ENCODE results near the gene KCNJ10. TPM values are rescaled to one million over a fixed set of nuclear protein-coding genes. Genes with fewer than 3 reads are reported as not detected.

Gene KCNJ10
- total RNA-seq, 1 experiment from 2014 or later = 0.08 TPM

GRCh38 chr1:160085686-160086455, 15.9 kb upstream of the KCNJ10 start:
- H3K9me3 ChIP-seq (ENCODE audit: control insufficient read depth, insufficient read depth, low read depth, low read length) = no peaks in the 10 kb centered on the region
- peaks cover 20% of the 10 kb centered on the region for H3K27me3 ChIP-seq (ENCODE audit: control insufficient read depth, insufficient read depth, low read length)
- ChIA-PET POLR2A (interaction anchor here (0.6 kb wide), 1 partner anchor 46 kb away, joined by 6 read pairs; no protein-coding TSS in a partner anchor), CTCF (interaction anchor here (0.6 to 1.9 kb wide), 4 partner anchors 28 to 206 kb away, joined by 3 to 13 read pairs (median 4); no protein-coding TSS in a partner anchor)
- peak; percentile 82 for ATAC-seq
- intact Hi-C loops (cut with micrococcal nuclease; ENCODE audit: unreplicated experiment) (loop anchor here (2.0 kb wide), 1 partner anchor 39 kb away; no protein-coding TSS in a partner anchor), in situ Hi-C loops (cut with HindIII; ENCODE audit: low pct_unique_long_range_greater_than_20kb, low sequenced_read_pairs) (no loop called here)
- no peak overlapping the region for H3K27ac ChIP-seq (ENCODE audit: low read length)
- no peaks in the 10 kb centered on the region for H3K4me1 ChIP-seq (ENCODE audit: control insufficient read depth, insufficient read depth, low read length)
- TF ChIP-seq POLR2AphosphoS5 (IDR thresholded peaks at IDR 0.05; ENCODE audit: low read depth, low read length) = no peak
- TF ChIP-seq, protein P1, sequence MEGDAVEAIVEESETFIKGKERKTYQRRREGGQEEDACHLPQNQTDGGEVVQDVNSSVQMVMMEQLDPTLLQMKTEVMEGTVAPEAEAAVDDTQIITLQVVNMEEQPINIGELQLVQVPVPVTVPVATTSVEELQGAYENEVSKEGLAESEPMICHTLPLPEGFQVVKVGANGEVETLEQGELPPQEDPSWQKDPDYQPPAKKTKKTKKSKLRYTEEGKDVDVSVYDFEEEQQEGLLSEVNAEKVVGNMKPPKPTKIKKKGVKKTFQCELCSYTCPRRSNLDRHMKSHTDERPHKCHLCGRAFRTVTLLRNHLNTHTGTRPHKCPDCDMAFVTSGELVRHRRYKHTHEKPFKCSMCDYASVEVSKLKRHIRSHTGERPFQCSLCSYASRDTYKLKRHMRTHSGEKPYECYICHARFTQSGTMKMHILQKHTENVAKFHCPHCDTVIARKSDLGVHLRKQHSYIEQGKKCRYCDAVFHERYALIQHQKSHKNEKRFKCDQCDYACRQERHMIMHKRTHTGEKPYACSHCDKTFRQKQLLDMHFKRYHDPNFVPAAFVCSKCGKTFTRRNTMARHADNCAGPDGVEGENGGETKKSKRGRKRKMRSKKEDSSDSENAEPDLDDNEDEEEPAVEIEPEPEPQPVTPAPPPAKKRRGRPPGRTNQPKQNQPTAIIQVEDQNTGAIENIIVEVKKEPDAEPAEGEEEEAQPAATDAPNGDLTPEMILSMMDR (IDR thresholded peaks at IDR 0.05) = peak; percentile 91
- no peak overlapping the region for H3K4me3 ChIP-seq (ENCODE audit: low read depth in 2 of 2, low read length in 2 of 2)
- no peaks in the 10 kb centered on the region for H3K36me3 ChIP-seq (ENCODE audit: control insufficient read depth, insufficient read depth, low read length)
- no peak for DNase-seq (ENCODE audit: low read depth, low spot score)
- no TSS peak for BruUV-seq (replicated peaks)

- Histone ChIP-seq H3K9me3 (ENCODE audit: control insufficient read depth, insufficient read depth, low read depth, low read length) (no peaks in the 10 kb centered on the region), H3K4me3 (ENCODE audit: low read depth in 2 of 2, low read length in 2 of 2) (no peak overlapping the region), H3K36me3 (ENCODE audit: control insufficient read depth, insufficient read depth, low read length) (no peaks in the 10 kb centered on the region), H3K4me1 (ENCODE audit: control insufficient read depth, insufficient read depth, low read length) (no peaks in the 10 kb centered on the region), H3K27ac (ENCODE audit: low read length) (no peak overlapping the region), H3K27me3 (ENCODE audit: control insufficient read depth, insufficient read depth, low read length) (peaks cover 23% of the 10 kb centered on the region)
- TF ChIP-seq SIN3A (IDR thresholded peaks at IDR 0.05; ENCODE audit: borderline replicate concordance, insufficient read depth, low read depth, low read length) (no peak), POLR2AphosphoS5 (IDR thresholded peaks at IDR 0.05; ENCODE audit: low read depth, low read length) (no peak), TCF7L2 (IDR thresholded peaks at IDR 0.05; ENCODE audit: low read depth, low read length) (no peak)
- TF ChIP-seq, protein P2, sequence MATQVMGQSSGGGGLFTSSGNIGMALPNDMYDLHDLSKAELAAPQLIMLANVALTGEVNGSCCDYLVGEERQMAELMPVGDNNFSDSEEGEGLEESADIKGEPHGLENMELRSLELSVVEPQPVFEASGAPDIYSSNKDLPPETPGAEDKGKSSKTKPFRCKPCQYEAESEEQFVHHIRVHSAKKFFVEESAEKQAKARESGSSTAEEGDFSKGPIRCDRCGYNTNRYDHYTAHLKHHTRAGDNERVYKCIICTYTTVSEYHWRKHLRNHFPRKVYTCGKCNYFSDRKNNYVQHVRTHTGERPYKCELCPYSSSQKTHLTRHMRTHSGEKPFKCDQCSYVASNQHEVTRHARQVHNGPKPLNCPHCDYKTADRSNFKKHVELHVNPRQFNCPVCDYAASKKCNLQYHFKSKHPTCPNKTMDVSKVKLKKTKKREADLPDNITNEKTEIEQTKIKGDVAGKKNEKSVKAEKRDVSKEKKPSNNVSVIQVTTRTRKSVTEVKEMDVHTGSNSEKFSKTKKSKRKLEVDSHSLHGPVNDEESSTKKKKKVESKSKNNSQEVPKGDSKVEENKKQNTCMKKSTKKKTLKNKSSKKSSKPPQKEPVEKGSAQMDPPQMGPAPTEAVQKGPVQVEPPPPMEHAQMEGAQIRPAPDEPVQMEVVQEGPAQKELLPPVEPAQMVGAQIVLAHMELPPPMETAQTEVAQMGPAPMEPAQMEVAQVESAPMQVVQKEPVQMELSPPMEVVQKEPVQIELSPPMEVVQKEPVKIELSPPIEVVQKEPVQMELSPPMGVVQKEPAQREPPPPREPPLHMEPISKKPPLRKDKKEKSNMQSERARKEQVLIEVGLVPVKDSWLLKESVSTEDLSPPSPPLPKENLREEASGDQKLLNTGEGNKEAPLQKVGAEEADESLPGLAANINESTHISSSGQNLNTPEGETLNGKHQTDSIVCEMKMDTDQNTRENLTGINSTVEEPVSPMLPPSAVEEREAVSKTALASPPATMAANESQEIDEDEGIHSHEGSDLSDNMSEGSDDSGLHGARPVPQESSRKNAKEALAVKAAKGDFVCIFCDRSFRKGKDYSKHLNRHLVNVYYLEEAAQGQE (IDR thresholded peaks at IDR 0.05; ENCODE audit: insufficient read depth in 1 of 2, low read depth in 2 of 2, low read length in 1 of 2) = no peak
- TF ChIP-seq, protein P1 (IDR thresholded peaks at IDR 0.05) = no peak
- DNase-seq (ENCODE audit: low read depth, low spot score) (no peak), ATAC-seq (no peak)
- ChIA-PET CTCF (interaction anchor here (0.6 to 1.9 kb wide), 6 partner anchors 27 to 340 kb away, joined by 3 to 13 read pairs (median 6); no protein-coding TSS in a partner anchor), POLR2A (no interaction called here)
- intact Hi-C loops (cut with micrococcal nuclease; ENCODE audit: unreplicated experiment) = loop anchor here (2.0 kb wide), 1 partner anchor 38 kb away; no protein-coding TSS in a partner anchor
- no TSS peak for BruUV-seq (replicated peaks)
- in situ Hi-C loops (cut with HindIII; ENCODE audit: low pct_unique_long_range_greater_than_20kb, low sequenced_read_pairs) = no loop called here
These were observed 14.9 kb upstream of the KCNJ10 start for GRCh38 chr1:160084771-160085321.
